Activated CD4-positive, alpha-beta T cell treated with anti-CD3 and anti-CD28 coated beads, Interleukin-2, amount 10 ng/mL, durations not matched to agents 24 days and 14 days (primary cell): ENCODE data around the gene COL26A1. TPM values are rescaled to one million over a fixed set of nuclear protein-coding genes. Genes with fewer than 3 reads are reported as not detected.
"Not testable (repeated sequence)": the region's sequence is repeated elsewhere in the genome, so short reads cannot be mapped to it uniquely, and the experiment has no call there.

Experiments used
- DNase-seq: peaks from one replicate; pipeline ENCODE4 v3.0.0; 2022
- H3K27ac Mint-ChIP-seq: one replicate; pipeline ENCODE4 v1.8.0; 2022; ENCODE audit warnings: mild to moderate bottlenecking, mixed read lengths
- H3K27me3 Mint-ChIP-seq: one replicate; pipeline ENCODE4 v1.8.0; 2022; ENCODE audit warnings: mixed read lengths
- H3K36me3 Mint-ChIP-seq: one replicate; pipeline ENCODE4 v1.8.0; 2022; ENCODE audit warnings: low read depth, mild to moderate bottlenecking, mixed read lengths
- H3K4me1 Mint-ChIP-seq: one replicate; pipeline ENCODE4 v1.8.0; 2021; ENCODE audit warnings: mixed read lengths
- H3K4me3 Mint-ChIP-seq: one replicate; pipeline ENCODE4 v1.8.0; 2022; ENCODE audit warnings: mild to moderate bottlenecking, moderate library complexity, mixed read lengths
- H3K9me3 Mint-ChIP-seq: one replicate; pipeline ENCODE4 v1.8.0; 2021; ENCODE audit warnings: mixed read lengths
- intact Hi-C: fragments of 100-400 bp; cut with micrococcal nuclease; formaldehyde crosslinking; loops from one replicate; pipeline ENCODE4 v1.15.1; 2023
- total RNA-seq: library from RNA; stranded (reverse); gene quantifications from 2 replicates; pipeline ENCODE4 v1.2.3, GENCODE V29; 2022

The COL26A1 gene
- total RNA-seq, 1 donor from 2014 or later, result not detected

DNA sequence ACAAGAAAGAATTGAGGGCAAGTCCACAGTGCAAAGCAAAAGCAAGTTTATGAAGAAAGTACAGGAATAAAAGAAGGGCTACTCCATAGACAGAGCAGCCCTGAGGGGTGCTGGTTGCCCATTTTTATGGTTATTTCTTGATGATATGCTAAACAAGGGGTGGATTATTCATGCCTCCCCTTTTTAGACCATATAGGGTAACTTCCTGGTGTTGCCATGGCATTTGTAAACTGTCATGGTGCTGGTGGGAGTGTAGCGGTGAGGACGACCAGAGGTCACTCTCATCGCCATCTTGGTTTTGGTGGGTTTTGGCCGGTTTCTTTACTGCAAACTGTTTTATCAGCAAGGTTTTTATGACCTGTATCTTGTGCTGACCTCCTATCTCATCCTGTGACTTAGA is 128.8 kb downstream of the COL26A1 start:
- H3K4me1 Mint-ChIP-seq, H3K36me3 Mint-ChIP-seq, intact Hi-C loops, H3K9me3 Mint-ChIP-seq, H3K4me3 Mint-ChIP-seq, DNase-seq, H3K27ac Mint-ChIP-seq, H3K27me3 Mint-ChIP-seq: not testable (repeated sequence)

GRCh38 chr7:101494602-101495329 is 132.1 kb downstream of the COL26A1 start:
- Mint-ChIP-seq H3K36me3 (no peaks in the 10 kb centered on the region), H3K4me1 (no peaks in the 10 kb centered on the region), H3K4me3 (no peak overlapping the region), H3K27ac (no peak overlapping the region), H3K27me3 (no peaks in the 10 kb centered on the region), H3K9me3 (no peaks in the 10 kb centered on the region)
- intact Hi-C loops, result no loop called here
- no peak for DNase-seq

DNA sequence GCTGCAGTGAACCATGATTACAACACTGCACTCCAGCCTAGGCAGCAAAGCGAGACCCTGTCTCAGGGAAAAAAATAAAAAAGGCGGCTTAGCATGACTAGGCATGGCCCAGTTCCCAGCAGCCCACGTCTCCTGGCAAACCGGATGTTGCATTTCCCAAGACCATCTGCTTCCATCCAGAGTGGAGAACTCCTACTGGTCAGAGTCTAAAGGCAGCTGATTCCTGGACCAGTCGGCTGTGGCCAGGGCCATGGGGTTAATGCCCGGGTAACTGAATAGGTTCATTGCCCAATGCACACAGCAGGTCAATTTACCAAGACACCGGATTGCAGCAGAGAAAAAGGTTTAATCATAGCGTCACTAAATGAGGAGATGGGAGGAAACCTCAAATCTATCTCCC is 133.3 kb downstream of the COL26A1 start:
- H3K27me3 Mint-ChIP-seq, result no peaks in the 10 kb centered on the region
- H3K27ac Mint-ChIP-seq, result no peak overlapping the region
- no peaks in the 10 kb centered on the region for H3K4me1 Mint-ChIP-seq
- intact Hi-C loops, result no loop called here
- no peak for DNase-seq
- no peaks in the 10 kb centered on the region for H3K9me3 Mint-ChIP-seq
- no peaks in the 10 kb centered on the region for H3K36me3 Mint-ChIP-seq
- H3K4me3 Mint-ChIP-seq, result no peak overlapping the region

GRCh38 chr7:101501351-101501750 is 138.7 kb downstream of the COL26A1 start:
- no peak overlapping the region for H3K4me3 Mint-ChIP-seq
- no peaks in the 10 kb centered on the region for H3K27me3 Mint-ChIP-seq
- no peak for DNase-seq
- intact Hi-C loops, result no loop called here
- no peaks in the 10 kb centered on the region for H3K36me3 Mint-ChIP-seq
- peaks cover 11% of the 10 kb centered on the region for H3K4me1 Mint-ChIP-seq
- no peak overlapping the region for H3K27ac Mint-ChIP-seq
- H3K9me3 Mint-ChIP-seq, result no peaks in the 10 kb centered on the region

DNA sequence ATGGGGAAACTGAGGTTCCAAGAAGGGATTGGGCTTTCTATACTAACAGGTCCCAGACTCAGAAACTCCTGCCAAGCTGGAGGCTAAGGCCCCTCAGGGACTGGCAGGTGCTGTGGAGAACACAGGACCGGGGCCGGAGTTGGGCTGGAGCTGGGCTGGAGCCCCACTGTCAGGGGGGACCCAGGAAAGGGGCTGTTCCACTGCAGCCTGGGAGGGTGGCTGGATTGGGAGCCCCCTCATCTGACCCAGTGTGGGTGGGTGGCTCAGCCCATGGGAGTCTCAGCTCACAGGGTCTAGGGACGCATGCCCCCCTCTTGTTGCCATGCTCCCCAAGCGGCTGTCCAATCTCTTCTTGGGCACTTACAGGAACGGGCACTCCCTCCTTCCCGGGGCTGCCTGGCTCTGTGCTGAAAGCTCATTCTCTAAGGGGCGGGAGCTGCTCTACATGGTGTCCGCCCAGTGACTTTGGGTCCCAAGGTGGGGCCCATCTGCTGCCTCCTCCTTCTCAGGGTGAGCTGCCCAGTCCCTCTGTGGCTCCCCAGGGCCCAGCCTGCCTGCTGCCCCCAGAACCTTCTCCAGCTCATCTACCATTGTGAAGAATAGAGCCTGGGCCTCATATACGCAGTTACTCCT is 139.9 kb downstream of the COL26A1 start:
- no peak overlapping the region for H3K27ac Mint-ChIP-seq
- no peaks in the 10 kb centered on the region for H3K9me3 Mint-ChIP-seq
- intact Hi-C loops, result no loop called here
- H3K4me1 Mint-ChIP-seq, result peaks cover 17% of the 10 kb centered on the region
- DNase-seq, result no peak
- H3K4me3 Mint-ChIP-seq, result no peak overlapping the region
- peaks cover 4% of the 10 kb centered on the region for H3K27me3 Mint-ChIP-seq
- no peaks in the 10 kb centered on the region for H3K36me3 Mint-ChIP-seq

DNA sequence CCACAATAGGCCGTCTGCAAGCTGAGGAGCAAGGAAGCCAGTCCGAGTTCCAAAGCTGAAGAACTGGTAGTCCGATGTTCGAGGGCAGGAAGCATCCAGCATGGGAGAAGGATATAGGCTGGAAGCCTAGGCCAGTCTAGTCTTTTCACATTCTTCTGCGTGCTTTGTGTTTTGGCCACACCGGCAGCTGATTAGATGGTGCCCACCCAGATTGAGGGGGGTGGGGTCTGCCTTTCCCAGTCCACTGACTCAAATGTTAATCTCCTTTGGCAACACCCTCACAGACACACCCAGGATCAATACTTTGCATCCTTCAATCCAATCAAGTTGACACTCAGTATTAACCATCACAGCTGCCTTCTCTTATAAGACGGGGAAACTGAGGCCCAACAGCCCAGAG is 142.8 kb downstream of the COL26A1 start:
- intact Hi-C loops, H3K36me3 Mint-ChIP-seq, H3K4me3 Mint-ChIP-seq, DNase-seq, H3K27me3 Mint-ChIP-seq, H3K9me3 Mint-ChIP-seq, H3K27ac Mint-ChIP-seq: not testable (repeated sequence)
- H3K4me1 Mint-ChIP-seq, result peaks cover 19% of the 10 kb centered on the region

- no peaks in the 10 kb centered on the region for H3K36me3 Mint-ChIP-seq
- peaks cover 19% of the 10 kb centered on the region for H3K4me1 Mint-ChIP-seq
- intact Hi-C loops, result no loop called here
- no peak overlapping the region for H3K4me3 Mint-ChIP-seq
- H3K27ac Mint-ChIP-seq, result no peak overlapping the region
- no peaks in the 10 kb centered on the region for H3K9me3 Mint-ChIP-seq
- no peak for DNase-seq
- H3K27me3 Mint-ChIP-seq, result peaks cover 7% of the 10 kb centered on the region
These were observed 143.9 kb downstream of the COL26A1 start for GRCh38 chr7:101506531-101506930.

- Mint-ChIP-seq H3K4me3 (peak overlapping the region; percentile 58), H3K27ac (no peak overlapping the region), H3K4me1 (peaks cover 19% of the 10 kb centered on the region), H3K27me3 (peaks cover 7% of the 10 kb centered on the region), H3K9me3 (no peaks in the 10 kb centered on the region), H3K36me3 (no peaks in the 10 kb centered on the region)
- no peak for DNase-seq
- intact Hi-C loops, result loop anchor here (1.0 kb wide), 1 partner anchor 143 kb away; no protein-coding TSS in a partner anchor
These were observed 144.7 kb downstream of the COL26A1 start for GRCh38 chr7:101507327-101507726.

DNA sequence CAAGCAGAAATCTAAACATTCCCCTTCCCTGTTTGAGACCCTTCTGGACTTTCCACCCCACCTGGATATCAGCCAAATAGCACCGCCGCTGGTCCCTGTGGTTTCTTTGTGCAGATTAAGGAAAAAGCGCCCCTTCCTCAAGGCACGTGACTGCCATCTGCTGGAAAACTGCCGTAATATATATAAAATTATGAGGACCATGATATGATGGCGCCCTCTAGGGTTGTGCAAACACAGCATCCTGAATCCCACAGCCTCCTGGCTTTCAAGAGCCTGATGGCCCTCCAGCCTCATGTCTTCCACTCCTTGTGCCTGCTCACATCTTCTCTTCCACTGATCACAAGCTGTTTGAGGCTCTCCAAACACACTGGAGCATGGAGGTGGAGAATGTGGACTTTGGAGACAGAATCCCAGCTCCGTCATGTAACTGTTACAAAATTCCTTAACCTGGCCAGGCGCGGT is 145.1 kb downstream of the COL26A1 start:
- intact Hi-C loops, result loop anchor here (1.0 kb wide), 1 partner anchor 144 kb away; no protein-coding TSS in a partner anchor
- Mint-ChIP-seq H3K27me3 (peaks cover 7% of the 10 kb centered on the region), H3K4me1 (peaks cover 19% of the 10 kb centered on the region), H3K9me3 (no peaks in the 10 kb centered on the region), H3K36me3 (no peaks in the 10 kb centered on the region), H3K27ac (no peak overlapping the region), H3K4me3 (peak overlapping the region; percentile 58)
- peak; percentile 86 for DNase-seq

DNA sequence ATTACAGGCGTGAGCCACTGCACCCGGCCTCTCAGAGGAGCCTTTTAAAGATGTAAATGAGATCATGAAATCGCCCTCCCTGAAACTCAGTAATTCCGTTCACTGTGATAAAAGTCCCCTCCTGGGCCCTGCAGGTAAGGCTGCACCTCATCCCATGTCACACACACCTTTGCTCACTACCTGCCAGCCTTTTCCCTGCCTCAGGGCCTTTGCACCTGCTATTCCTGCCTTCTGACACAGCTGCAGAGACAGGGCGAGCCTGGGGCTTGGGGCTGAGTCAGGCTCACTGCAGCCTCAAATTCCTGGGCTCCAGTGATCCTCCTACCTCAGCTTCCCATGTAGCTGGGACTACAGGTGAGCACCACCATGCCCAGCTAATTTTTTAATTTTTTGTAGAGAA is 147.6 kb downstream of the COL26A1 start:
- intact Hi-C loops, result no loop called here
- Mint-ChIP-seq H3K36me3 (no peaks in the 10 kb centered on the region), H3K4me3 (no peak overlapping the region), H3K9me3 (no peaks in the 10 kb centered on the region), H3K27me3 (peaks cover 7% of the 10 kb centered on the region), H3K4me1 (peaks cover 8% of the 10 kb centered on the region), H3K27ac (no peak overlapping the region)
- DNase-seq, result no peak

- Mint-ChIP-seq H3K27ac (no peak overlapping the region), H3K4me1 (peaks cover 8% of the 10 kb centered on the region), H3K27me3 (peaks cover 7% of the 10 kb centered on the region), H3K36me3 (no peaks in the 10 kb centered on the region), H3K9me3 (no peaks in the 10 kb centered on the region), H3K4me3 (no peak overlapping the region)
- intact Hi-C loops, result no loop called here
- no peak for DNase-seq
These were observed 149.3 kb downstream of the COL26A1 start for GRCh38 chr7:101511965-101512364.

GRCh38 chr7:101516851-101517250 is 154.2 kb downstream of the COL26A1 start:
- no peak for DNase-seq
- no peak overlapping the region for H3K27ac Mint-ChIP-seq
- no peaks in the 10 kb centered on the region for H3K36me3 Mint-ChIP-seq
- H3K4me1 Mint-ChIP-seq, result no peaks in the 10 kb centered on the region
- no peaks in the 10 kb centered on the region for H3K27me3 Mint-ChIP-seq
- intact Hi-C loops, result no loop called here
- no peak overlapping the region for H3K4me3 Mint-ChIP-seq
- no peaks in the 10 kb centered on the region for H3K9me3 Mint-ChIP-seq

DNA sequence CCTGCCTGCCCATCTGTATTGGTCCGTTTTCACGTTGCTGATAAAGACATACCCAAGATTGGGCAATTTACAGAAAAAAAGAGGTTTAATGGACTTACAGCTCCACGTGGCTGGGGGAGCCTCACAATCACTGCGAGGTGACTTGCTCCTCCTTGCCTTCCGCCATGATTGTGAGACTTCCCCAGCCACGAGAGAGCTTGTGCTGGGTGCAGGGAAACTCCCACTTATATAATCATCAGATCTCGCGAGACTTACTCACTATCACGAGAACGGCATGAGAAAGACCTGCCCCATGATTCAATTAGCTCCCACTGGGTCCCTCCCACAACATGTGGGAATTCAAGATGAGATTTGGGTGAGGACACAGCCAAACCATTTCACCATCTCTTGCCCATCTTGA is 154.6 kb downstream of the COL26A1 start:
- no peak overlapping the region for H3K27ac Mint-ChIP-seq
- no peak overlapping the region for H3K4me3 Mint-ChIP-seq
- DNase-seq, result no peak

DNA sequence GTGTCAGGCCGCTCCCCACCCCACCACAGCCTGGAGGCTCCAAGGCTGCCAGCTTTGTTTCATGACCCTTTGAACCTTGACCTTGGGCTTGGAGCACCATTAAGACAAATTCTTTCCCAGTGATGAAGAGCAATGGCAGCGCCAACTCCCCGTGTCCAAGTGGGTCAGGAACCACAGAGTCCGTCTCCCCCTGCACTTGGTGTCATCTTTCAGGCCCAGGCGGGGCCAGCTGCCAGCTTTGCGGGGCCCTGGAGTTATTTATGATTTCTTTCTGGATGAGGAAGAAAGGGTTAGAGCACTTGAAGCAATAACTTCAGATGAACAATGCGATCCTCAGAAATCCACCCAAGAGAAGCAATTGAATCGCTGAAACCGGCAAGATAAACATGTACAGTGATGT is 155.7 kb downstream of the COL26A1 start:
- Mint-ChIP-seq H3K9me3 (no peaks in the 10 kb centered on the region), H3K27me3 (no peaks in the 10 kb centered on the region), H3K36me3 (no peaks in the 10 kb centered on the region), H3K4me1 (no peaks in the 10 kb centered on the region), H3K27ac (no peak overlapping the region), H3K4me3 (no peak overlapping the region)
- no peak for DNase-seq
- intact Hi-C loops, result no loop called here

More for the DNA sequence above, 154.6 kb downstream of the COL26A1 start:
- no peaks in the 10 kb centered on the region for H3K4me1 Mint-ChIP-seq
- intact Hi-C loops, result no loop called here
- H3K9me3 Mint-ChIP-seq, result no peaks in the 10 kb centered on the region
- no peaks in the 10 kb centered on the region for H3K36me3 Mint-ChIP-seq
- H3K27me3 Mint-ChIP-seq, result no peaks in the 10 kb centered on the region
